Tongue (tissue), 2 donors: ENCODE results near the gene FAAP20. TPM values are rescaled to one million over a fixed set of nuclear protein-coding genes. Genes with fewer than 3 reads are reported as not detected.

ENCODE experiments used
- DNase-seq: peaks from one replicate; pipeline ENCODE4 v3.0.0-alpha.2; 2015
- total RNA-seq: library from RNA; depleted of rRNA; stranded (reverse); fragments of >200 nt; gene quantifications from one replicate; pipeline ENCODE4 v1.2.3, GENCODE V29; 2014

The FAAP20 gene
- total RNA-seq, 1 donor from 2014 or later, result 18.4 TPM

DNA sequence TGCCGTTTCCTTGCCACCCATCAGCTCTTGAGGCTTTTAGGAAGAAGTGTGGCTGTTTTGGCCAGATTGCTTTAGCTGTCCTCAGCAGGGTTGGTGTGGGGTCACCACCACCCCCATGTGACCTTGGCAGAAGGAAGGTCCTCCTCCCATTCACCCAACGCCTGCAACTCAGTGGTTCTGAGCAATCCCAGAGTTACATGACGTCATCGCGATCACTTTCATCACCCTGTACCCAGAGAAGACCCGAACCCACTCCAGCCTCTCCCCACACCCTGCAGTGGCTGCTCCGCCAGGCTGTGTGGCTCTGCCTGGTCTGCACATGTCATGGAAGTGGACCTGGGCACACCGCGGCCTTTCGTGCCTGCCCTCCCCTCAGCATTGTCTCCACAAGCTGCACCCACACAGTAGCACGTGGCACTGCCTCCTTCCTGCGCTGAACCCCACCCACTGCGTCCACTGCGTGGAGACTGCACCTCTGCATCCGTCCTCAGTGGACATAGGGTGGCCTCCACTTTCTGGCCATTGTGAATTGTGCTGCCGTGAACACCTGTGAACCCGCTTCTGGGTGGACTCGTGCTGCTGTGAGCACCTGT is 16.5 kb downstream of the FAAP20 start:
- no peak for DNase-seq

DNA sequence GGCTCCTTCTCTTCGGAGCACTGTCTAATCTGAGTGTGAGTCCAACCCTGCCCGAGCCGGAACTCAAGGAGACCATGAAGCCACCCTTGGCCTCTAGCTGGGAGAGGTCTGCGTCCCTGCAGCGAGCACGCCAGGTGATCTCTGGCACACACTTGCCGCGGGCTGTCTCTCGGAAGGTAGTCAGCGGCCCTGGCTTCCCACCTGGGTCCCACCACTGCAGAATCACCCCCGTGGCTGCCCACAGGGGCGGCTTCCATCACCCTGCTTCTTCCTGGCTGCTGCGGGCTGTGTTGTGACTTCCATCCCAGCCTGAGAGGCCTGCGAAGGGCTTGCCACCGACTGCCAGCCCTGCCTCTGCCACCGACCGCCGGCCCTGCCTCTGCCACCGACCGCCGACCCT is 17.0 kb downstream of the FAAP20 start:
- no peak for DNase-seq

DNA sequence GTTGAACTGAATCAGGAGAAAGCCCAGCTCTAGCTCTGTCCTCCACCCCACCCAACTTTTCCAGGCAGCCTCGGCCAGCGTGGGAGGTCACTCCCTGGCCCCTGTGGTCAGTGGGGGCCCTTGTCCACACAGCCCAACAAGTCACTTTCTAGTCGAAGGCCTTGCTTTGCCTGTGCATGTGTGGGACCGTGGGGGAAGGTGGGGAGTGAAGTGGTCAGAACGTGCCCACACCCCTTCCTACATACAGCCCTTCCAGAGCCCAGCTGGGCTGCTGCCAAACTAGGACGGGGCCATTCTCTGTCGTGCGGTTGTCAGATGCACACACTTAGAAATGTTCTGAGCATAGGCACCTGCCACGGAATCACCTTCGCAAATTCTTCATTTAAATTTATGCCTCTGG is 18.0 kb downstream of the FAAP20 start:
- DNase-seq, result no peak

DNA sequence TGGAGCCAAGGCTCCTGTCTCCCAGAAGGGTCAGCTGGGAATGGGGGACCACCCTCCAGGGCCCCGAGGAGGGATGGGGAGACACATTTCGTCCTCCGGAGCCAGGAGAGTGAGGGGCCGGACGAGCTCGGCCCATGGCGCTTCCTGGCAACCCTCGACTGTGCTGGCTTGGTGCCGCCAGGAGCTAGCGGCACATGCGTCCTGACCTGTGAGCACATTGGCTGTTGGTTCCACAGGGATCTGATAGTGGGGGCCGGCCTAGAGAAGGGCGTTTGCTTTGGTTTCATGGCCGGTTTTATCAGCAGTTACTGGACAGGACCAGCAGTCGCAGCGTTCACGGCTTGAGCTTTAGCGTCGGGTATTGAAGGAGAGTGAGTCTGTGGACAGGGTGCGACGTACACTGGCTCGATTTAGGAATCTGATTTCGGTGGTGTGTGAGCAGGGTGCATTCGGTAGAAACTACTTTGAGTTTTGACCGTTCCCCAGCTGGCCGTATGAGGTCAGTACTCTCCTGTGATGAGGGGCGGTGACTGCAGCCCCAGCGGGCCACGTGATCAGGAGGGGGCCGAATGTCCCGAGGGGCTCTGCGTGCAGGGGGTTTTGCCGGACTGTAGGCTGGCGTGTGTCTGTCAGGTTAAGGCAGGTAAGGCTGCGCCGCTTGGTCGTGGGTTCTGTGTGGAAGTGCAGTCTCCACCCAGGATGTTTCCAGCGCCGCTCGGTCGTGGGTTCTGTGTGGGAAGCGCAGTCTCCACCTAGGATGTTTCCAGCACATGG is 18.7 kb downstream of the FAAP20 start:
- no peak for DNase-seq

DNA sequence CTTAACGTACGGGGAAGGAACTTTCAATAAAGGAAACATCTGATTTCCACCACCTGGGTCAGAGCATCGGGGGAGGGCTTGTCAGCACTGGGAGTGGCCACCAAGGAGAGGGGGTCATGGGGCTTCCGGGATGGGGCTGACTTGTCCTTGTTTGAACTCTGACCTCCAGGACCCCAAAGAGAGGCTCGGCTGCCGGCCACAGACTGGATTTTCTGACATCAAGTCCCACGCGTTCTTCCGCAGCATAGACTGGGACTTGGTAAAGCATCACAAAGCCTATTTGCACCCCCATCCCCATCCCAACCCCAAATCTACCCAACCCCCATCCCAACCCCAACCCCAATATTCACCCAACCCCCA is 19.5 kb downstream of the FAAP20 start:
- no peak for DNase-seq

DNA sequence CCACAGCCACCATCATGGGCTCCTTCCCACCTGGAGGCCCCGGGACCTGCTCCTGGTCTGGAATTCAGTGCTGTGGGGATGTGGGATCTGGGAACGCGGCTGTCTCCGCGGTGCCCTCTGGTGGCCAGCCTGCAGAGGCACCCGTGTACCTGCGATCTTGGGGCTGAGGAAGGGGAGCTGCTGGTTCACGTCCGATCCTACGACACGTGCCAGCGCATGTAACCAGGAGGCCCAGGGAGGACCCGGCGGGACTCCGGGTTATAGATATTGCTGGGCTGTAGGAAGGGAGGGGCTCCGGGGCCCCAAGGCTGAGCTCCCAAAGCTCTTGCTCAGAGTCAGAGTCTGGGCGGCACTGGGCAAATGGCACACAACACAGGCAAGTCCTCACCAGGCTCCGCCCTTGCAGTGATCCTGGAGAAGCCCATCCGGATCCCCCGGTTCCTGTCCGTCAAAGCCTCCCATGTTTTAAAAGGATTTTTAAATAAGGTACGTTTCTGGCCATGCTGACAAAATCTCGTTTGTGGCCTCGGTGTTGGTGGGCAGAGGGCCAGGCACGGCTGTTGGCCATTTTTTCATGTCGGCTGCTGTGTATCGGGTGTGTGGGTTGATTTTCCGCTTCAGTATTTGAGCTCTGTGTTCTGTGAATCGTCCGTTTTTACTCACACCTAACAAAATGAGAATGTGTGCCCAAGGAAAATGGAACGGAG is 20.1 kb downstream of the FAAP20 start:
- peak; percentile 84 for DNase-seq

DNA sequence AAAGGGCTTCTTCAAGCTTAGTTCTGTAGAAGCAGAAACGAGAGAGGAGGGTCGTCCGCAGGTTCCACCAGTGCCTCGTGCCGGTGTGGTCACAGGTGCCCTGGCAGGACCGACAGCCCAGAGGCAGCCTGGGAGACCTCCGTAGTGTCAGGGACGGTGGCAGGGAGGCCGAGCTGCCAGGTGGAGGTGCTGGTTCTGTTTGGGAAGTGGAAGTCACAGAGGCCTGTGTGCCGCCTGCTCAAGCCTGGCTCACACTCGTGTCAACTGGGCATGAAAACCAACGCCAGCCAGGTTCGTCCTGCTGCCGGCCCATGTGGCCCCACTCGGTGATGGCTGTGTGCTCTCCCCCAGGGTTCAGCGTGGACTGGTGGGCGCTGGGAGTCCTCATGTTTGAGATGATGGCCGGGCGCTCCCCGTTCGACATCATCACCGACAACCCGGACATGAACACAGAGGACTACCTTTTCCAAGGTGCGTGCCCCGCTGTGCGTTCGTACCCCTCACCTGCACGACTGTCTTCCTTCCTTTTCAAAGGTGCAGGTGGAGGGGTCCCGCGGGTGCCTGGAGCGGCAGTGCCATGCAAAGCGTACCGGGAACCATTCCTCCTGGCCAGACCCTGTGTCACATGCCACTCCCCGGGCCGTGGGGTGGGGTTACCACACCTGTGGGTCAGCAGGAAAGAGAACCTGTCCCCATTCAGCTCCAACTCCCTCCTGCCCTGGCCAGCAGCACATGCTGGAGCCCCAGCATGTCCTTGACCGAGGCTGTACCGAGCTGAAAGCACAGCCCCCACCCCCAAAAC is 20.8 kb downstream of the FAAP20 start:
- DNase-seq, result no peak

DNA sequence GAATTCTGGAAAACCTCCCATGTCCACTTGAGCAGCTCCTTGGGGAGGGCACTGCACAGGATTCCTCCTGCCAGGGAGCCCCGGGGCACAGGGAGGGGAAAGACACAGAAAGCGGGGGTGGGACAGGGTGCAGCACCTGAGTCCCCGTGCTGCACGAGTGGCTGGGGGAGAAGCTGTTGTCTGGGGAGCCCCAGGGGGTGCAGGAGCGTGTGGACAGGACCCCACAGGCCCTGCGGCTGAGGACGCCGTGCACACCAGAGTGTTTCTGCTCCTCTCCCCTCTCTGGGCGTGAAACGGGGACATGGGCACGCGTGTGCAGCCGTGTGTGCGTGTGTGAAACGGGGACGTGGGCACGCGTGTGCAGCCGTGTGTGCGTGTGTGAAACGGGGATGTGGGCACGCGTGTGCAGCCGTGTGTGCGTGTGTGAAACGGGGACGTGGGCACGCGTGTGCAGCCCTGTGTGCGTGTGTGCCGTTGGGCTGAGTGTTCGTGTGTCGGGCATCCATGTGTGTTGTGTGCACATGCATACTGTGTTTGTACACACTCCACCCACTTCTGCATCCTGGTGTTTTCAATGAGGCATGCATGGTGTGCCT is 21.9 kb downstream of the FAAP20 start:
- no peak for DNase-seq

DNA sequence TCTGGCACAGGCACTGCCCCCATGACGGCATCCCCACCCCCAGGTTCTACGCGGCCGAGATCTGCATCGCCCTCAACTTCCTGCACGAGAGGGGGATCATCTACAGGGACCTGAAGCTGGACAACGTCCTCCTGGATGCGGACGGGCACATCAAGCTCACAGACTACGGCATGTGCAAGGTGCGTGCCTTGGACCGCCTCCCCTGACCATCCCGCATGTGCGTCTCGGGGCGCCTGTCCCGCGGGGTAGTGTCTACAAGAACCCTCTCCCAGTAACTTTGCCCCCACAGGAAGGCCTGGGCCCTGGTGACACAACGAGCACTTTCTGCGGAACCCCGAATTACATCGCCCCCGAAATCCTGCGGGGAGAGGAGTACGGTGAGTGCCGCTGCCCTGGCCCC is 22.6 kb downstream of the FAAP20 start:
- no peak for DNase-seq

DNA sequence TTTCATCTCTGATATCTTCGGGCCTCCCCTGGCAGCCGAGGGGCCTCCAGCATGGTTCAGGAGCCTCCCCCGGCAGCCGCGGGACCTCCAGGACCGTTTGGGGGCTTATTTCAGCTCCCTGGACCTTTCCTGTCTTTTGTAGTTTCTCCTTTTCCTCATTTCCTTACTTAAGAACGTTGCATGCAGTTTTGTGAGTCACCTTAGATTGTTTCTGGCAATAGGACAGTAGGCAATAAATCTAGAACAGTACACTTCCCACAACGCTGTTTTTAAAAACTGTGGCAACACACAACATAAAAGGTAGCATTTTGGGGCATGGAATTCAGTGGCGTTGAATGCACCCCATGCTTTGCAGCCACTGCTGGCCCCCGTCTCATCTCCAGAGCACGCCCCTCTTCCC is 24.4 kb downstream of the FAAP20 start:
- DNase-seq, result no peak

DNA sequence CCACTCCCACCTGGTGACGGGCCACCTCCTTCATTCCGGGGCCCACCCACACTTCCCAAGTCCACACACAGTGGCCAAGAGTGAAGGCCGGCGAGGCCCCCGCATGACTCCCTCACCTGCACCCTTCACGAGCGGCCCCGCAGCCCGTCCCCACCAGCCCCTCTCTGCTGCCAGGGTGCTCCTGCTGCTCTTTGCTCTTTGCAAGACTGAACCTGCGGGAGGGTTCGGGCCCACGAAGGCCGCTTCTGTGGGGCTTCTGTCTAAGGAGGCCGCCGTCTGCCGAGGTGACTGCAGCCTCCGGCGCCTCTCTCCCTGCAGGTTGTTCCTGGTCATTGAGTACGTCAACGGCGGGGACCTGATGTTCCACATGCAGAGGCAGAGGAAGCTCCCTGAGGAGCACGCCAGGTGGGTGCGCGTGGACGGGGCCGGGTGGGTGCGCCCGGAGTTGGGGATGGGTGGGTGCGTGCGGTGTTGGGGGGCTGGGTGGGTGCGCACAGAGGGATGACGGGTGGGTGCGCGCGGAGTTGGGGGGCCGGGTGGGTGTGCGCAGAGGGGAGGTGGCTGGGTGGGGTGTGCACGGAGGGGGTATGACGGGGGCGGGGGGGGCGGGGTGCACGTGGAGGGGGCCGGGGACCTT is 25.3 kb downstream of the FAAP20 start:
- DNase-seq, result no peak

DNA sequence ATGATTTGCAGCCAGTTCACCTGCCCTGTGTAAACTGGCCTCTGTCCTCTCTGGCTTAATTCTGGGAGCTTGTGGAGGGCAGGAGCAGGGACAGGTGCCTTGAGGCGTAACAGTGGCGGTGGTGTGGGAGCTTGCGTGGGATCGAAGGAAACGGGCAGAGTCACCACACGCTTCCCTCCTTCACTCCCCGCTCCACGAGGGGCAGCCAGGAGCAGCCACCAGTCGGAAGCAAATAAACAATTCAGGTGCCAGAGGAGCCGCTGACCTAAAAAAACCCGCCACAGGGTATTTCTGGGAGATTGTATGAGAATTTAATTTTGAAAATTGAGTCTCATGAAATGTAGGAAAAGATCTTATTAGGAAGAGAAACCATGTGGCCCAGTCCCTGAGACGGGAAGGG is 26.0 kb downstream of the FAAP20 start:
- no peak for DNase-seq

DNA sequence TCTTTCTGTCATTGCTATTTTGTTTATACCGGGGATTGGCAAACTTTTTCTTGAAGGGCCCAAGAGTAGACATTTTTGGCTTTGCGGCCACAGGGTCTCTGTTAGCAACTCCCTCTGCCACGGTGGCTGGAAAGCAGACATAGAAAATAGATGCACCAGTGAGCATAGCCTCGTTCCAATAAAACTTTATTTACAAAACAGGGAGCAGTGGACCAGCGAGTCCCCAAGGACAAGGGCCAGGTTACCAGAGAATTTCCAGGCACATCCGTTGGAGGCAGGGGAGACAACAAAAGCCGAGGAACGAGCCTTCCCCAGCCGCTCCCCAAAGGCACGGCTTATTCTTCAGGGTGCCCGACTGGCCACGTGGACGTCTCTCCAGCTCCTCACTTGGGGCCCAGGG is 26.5 kb downstream of the FAAP20 start:
- DNase-seq, result no peak

DNA sequence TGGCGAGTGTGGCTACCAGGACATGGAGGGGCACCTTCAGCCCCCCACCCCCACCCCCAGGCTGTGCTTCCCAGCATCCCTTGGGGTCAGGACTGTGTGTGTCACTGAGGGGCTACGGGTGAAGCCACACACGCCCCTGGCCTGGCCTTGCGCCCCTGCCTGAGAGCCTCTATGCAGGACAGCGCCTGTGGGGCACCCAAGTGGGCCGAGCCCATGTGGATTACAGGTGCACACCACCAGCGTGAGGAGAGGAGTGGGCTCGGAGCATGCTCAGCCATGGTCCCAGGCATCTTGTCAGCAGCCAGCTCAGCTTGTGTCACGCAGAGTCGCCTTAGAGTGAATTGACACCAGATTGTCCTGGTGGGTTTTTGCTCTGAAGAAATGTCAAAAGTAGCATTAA is 27.9 kb downstream of the FAAP20 start:
- no peak for DNase-seq

DNA sequence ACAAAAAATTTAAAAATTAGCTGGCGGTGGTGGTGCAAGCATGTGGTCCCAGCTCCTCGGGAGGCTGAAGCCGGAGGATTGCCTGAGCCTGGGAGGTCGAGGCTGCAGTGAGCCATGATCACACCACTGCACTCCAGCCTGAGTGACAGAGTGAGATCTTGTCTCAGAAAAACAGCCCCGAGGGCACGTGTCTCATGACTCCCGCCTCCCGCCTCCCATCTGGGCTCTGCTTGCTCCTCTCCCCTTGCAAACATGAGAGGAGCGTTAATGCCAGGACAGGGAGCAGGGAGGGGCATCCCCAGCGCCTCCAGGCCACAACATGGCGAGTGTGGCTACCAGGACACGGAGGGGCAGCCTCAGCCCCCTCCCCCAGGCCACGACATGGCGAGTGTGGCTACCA is 28.3 kb downstream of the FAAP20 start:
- no peak for DNase-seq

DNA sequence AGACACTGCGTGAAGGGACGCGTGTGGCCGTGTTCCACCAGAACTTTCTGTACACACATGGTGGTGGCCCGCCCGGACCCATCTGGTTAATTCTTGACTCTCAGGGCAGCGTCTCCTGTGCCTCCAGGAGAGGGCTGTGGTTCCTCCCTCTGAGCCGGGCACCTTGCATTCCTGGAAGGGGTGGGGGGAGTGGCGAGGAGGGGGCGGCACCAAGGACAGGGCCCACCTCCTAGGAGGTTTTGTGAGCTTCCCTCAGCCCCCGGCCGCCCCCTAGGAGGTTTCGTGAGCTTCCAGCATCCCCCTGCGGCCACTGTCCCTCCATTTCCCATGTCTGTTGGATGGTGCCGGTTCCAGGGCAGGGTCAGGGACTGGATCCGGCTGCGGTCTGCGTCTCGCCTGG is 28.9 kb downstream of the FAAP20 start:
- no peak for DNase-seq

DNA sequence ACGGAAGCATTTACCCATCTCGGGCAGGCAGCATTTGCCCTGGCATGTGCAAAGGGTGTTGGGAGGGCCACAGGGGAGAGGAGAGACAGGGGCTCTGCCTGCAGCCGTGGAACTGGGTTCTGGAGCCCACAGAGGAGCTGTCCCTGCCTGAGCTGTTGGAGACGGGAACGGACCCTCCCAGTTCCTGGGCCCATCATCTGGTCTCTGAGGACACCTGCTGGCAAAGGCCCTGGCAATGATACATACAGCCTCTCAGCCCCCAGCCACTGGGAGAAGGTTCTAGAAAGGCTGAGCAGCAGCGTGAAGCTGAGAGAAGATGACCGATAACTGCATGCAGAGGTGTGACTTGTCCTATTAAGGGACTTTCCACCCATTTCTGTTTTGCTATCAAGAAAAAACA is 31.4 kb downstream of the FAAP20 start:
- DNase-seq, result no peak

DNA sequence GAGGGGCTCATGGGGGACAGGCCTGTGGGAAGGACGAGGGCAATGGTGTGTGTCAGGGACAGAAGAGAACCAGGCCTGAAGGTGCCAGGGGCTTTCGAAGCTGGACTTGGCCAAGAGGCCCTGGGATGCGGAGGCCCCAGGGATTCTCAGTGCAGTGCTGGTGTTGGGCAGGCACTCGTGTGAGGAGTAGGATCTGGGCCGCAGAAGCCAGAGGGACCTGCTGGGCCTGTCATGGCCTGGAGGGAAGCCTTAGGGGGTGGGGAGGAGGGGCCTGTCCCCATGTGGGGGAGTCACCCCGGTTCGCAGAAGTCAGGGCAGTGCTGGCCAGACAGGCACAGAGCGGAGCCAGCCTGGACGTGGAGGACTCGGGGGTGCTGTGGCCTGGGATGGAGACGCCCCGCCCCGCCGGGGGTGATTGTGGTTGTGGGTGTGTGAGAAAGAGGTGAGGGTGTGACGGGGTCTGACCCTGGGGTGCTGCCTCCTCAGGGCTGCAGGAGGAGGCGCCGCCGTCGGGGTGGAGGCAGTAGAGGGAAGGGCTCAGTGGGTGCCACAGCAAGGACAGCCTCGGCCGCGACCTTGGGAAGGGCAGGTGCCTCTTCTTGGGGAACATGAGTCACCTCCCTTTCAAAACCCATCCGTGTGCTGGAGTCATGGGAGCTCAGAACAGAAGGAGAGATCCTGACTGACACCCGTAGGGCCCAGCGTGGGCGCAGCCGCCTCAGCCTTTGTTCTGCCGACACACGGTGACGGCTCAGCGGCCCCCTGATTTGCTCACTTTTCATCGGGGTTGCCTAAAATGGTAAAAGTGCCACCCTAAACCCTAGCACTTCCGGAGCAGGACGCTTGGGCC is 33.9 kb downstream of the FAAP20 start:
- no peak for DNase-seq

DNA sequence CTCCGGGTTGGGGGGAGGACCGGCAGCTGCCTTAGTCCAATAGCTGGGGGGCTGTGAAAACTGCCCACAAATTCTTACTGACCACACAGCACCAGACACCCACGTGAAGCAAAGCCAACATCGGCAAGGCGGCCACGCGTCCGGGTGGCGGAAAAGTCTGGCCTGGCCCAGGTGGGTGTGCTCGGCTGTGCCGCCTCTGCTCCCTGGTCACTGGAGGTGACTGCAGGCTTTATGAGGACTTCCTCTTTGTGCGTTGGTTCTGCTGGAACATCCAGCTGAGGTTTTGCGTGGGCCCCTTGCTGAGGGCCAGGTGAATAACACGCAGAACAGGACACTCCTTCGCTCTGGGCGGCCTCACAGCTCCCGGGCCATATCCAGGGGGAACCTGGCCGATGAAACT is 35.4 kb downstream of the FAAP20 start:
- no peak for DNase-seq

DNA sequence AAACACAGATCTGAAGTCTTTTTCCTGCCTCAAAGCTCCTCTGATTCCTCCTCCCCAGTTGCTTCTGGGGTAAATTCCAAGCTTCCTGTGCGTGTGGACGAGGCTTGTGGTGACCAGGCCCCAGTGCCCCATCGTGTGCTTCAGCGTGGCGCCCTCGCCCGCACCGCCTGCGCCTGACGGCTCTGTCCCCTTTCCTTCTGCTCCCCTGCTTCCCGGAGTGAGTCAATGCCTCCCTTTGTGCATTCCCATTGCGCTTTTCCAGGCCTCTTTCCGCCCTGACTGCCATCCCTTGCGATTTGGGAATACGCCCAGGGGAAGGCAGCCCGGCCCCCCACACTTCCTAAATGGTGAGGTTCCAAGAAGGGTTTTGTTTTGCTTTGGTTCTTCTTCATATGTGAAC is 36.3 kb downstream of the FAAP20 start:
- no peak for DNase-seq

DNA sequence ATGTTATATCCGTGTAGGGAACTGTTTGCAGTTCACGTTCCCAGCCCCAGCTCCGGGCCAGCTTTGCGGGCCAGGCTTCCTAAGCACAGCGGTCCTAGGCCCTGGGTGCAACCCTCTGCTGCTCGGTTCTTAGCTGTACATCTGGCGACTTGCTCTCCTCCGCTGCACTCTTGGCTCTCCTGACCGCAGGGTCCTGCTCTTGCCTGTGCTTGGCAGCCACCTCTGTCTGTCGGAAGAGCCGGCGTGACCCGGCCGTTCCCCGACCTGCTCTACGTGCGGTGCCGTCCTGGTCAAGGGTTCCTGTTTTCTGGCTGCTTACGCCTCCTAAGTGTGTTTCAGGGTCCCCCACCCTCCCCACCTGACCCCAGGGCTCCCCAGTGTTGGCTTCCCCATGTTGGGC is 36.7 kb downstream of the FAAP20 start:
- DNase-seq, result no peak
